Measurements from ENCODE around the gene UTRN. TPM values are rescaled to one million over a fixed set of nuclear protein-coding genes. Genes with fewer than 3 reads are reported as not detected.
A peak's percentile ranks its signal among the peaks of the same experiment; 100 is the strongest.

Gene UTRN
- total RNA-seq, 4 donors from 2014 or later: 172 to 283 (median 226) TPM

- DNase-seq (ENCODE audit: low spot score) (no peak), ATAC-seq (ENCODE audit: low FRiP score) (peak; percentile 67)
- no peak for TF ChIP-seq CTCF (IDR thresholded peaks at IDR 0.05)
These were observed 41.9 kb downstream of the UTRN start for GRCh38 chr6:144327081-144327480.

- ATAC-seq (ENCODE audit: low FRiP score) (no peak), DNase-seq (ENCODE audit: low spot score) (no peak)
- no peak for TF ChIP-seq CTCF (IDR thresholded peaks at IDR 0.05)
These were observed 45.2 kb downstream of the UTRN start for GRCh38 chr6:144330017-144330987.

GRCh38 chr6:144331491-144331969 lies 46.4 kb downstream of the UTRN start:
- no peak for DNase-seq (ENCODE audit: low spot score)
- ATAC-seq (ENCODE audit: low FRiP score): no peak
- TF ChIP-seq CTCF (IDR thresholded peaks at IDR 0.05): no peak

- ATAC-seq (ENCODE audit: low FRiP score) (no peak), DNase-seq (ENCODE audit: low spot score) (no peak)
- TF ChIP-seq CTCF (IDR thresholded peaks at IDR 0.05): no peak
These were observed 47.0 kb downstream of the UTRN start for GRCh38 chr6:144332177-144332576.

- DNase-seq (ENCODE audit: low spot score) (no peak), ATAC-seq (ENCODE audit: low FRiP score) (no peak)
- no peak for TF ChIP-seq CTCF (IDR thresholded peaks at IDR 0.05)
These were observed 49.1 kb downstream of the UTRN start for GRCh38 chr6:144334150-144334708.

Other genes with a start within 250 kb of the UTRN start
- gene SF3B5, start 189.8 kb upstream of the UTRN start, total RNA-seq: 100 to 1,000 TPM; 105 to 189 (median 157) TPM
- gene STX11, start 134.8 kb upstream of the UTRN start, total RNA-seq: 100 to 1,000 TPM in 3 of 4 donors, 10 to 100 TPM in 1; 34.5 to 156 (median 113) TPM

Measured in omental fat pad (tissue), 4 donors.